Gastroesophageal sphincter (tissue), 4 donors: ENCODE results near the gene ARAP3. TPM values are rescaled to one million over a fixed set of nuclear protein-coding genes. Genes with fewer than 3 reads are reported as not detected.

ENCODE experiments used
- ATAC-seq: fragments of 150-250 bp; one replicate; pipeline ENCODE4 v1.9.1; 2016; ENCODE audit warnings: mild to moderate bottlenecking, moderate library complexity
- H3K27ac ChIP-seq, 4 donors: fragments of 200-600 bp; sonication (generic) in 3 of 4; 1 replicate in 3 of 4; 2 replicates in 1 of 4; pipeline ENCODE4 v1.5.1; 2016 to 2019
- H3K27me3 ChIP-seq: fragments of 200-600 bp; sonication (generic); one replicate; pipeline ENCODE4 v1.5.1; 2019
- H3K36me3 ChIP-seq, 2 donors: fragments of 200-600 bp; sonication (generic); one replicate each; pipeline ENCODE4 v1.5.1; 2019; ENCODE audit warnings: control low read depth in 1 of 2
- H3K4me1 ChIP-seq, 3 donors: fragments of 200-600 bp; sonication (generic); 1 replicate in 2 of 3; 2 replicates in 1 of 3; pipeline ENCODE4 v1.5.1; 2016 to 2019; ENCODE audit warnings: control low read depth in 2 of 3
- H3K4me3 ChIP-seq, 2 donors: fragments of 200-600 bp; sonication (generic); one replicate each; pipeline ENCODE4 v1.5.1; 2019; ENCODE audit warnings: mild to moderate bottlenecking in 1 of 2, moderate library complexity in 1 of 2
- H3K9me3 ChIP-seq, 3 donors: fragments of 200-600 bp; sonication (generic); one replicate each; pipeline ENCODE4 v1.5.1; 2017 to 2019; ENCODE audit warnings: control low read depth in 2 of 3
- EP300 ChIP-seq: sonication (generic); formaldehyde crosslinking; IDR thresholded peaks from one replicate; pipeline ENCODE4 v1.6.1; 2017; ENCODE audit warnings: antibody characterized with exemption, mild to moderate bottlenecking
- POLR2A ChIP-seq, 2 donors: fragments of 450-650 bp; IDR thresholded peaks; one replicate each; pipeline ENCODE4 v1.6.1; 2017; ENCODE audit warnings: antibody characterized with exemption in 2 of 2, mild to moderate bottlenecking in 2 of 2, moderate library complexity in 1 of 2
- POLR2AphosphoS5 ChIP-seq: sonication (generic); formaldehyde crosslinking; IDR thresholded peaks from one replicate; pipeline ENCODE4 v1.6.1; 2017; ENCODE audit warnings: antibody characterized with exemption
- WGBS, 2 donors: methylation state at CpG; one replicate each; pipeline ENCODE4 v1.1.5; 2018; ENCODE audit warnings: low coverage in 1 of 2; 5-methylcytosine and 5-hydroxymethylcytosine counted together
- total RNA-seq, 4 donors: library from RNA; depleted of rRNA; stranded (reverse); fragments of >200 nt; gene quantifications; one replicate each; pipeline ENCODE4 v1.1.0, GENCODE V29; 2016
- TF ChIP-seq, protein P1 (sequence below), 4 experiments: fragments of 200-600 bp in 2 of 4; fragments of 450-650 bp in 2 of 4; sonication (generic) in 1 of 4; IDR thresholded peaks; one replicate each; pipeline ENCODE4 v1.5.1; 2017 to 2019; ENCODE audit warnings: antibody characterized with exemption in 4 of 4, mild to moderate bottlenecking in 2 of 4, moderate library complexity in 2 of 4

ARAP3 gene
- total RNA-seq, 4 donors from 2014 or later = 5.3 to 7.2 (median 6.2) TPM

DNA sequence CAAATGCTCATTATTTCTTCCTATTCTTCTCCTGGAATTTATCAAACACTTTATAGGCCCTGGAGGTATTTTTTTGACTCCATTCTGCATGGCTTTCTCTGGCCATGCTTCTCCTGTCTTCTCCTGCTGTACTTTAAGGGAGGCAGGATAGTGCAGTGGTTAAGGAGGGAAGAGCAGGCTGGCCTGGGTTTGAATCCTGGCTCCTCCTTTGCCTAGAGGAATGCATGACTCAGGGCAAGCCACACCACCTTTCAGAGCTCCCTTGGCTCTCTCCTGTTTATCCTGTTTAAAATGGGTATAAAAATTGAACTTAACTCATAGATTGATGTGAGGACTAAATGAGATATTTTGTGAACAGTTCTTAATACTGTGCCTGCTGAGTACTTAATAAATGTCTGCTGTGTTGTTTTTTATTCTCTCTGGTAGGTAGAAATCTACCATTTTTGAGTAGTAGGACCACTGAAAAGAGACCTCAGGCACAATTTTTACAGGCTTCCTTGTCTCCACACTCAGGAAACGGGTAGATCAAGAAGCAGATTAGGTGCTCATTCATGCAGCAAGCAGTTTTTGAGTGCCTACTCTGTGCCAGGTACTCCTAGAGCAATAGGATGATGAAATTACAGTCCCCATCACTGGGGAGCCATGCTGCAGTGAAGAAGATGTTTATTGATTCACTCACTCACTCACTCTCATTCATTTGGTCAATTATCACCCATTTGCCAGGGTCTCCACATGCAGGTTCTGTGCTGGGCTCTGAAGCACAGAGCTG lies 32.7 kb upstream of the ARAP3 start:
- no peaks in the 10 kb centered on the region for H3K4me1 ChIP-seq
- no peaks in the 10 kb centered on the region for H3K9me3 ChIP-seq
- 57% methylated on average over 1 of the region's 1 CpG; no CpG with 5 or more reads in 1 of the 2 donors for whole genome bisulfite sequencing, 2 donors
- ATAC-seq = no peak
- no peaks in the 10 kb centered on the region for H3K36me3 ChIP-seq
- H3K4me3 ChIP-seq = no peak overlapping the region
- H3K27me3 ChIP-seq = peaks cover 39% of the 10 kb centered on the region
- TF ChIP-seq POLR2A (IDR thresholded peaks at IDR 0.05) (no peak), POLR2AphosphoS5 (no peak), EP300 (no peak)
- TF ChIP-seq, protein P1, sequence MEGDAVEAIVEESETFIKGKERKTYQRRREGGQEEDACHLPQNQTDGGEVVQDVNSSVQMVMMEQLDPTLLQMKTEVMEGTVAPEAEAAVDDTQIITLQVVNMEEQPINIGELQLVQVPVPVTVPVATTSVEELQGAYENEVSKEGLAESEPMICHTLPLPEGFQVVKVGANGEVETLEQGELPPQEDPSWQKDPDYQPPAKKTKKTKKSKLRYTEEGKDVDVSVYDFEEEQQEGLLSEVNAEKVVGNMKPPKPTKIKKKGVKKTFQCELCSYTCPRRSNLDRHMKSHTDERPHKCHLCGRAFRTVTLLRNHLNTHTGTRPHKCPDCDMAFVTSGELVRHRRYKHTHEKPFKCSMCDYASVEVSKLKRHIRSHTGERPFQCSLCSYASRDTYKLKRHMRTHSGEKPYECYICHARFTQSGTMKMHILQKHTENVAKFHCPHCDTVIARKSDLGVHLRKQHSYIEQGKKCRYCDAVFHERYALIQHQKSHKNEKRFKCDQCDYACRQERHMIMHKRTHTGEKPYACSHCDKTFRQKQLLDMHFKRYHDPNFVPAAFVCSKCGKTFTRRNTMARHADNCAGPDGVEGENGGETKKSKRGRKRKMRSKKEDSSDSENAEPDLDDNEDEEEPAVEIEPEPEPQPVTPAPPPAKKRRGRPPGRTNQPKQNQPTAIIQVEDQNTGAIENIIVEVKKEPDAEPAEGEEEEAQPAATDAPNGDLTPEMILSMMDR (IDR thresholded peaks at IDR 0.05) = no peak
- no peak overlapping the region for H3K27ac ChIP-seq

DNA sequence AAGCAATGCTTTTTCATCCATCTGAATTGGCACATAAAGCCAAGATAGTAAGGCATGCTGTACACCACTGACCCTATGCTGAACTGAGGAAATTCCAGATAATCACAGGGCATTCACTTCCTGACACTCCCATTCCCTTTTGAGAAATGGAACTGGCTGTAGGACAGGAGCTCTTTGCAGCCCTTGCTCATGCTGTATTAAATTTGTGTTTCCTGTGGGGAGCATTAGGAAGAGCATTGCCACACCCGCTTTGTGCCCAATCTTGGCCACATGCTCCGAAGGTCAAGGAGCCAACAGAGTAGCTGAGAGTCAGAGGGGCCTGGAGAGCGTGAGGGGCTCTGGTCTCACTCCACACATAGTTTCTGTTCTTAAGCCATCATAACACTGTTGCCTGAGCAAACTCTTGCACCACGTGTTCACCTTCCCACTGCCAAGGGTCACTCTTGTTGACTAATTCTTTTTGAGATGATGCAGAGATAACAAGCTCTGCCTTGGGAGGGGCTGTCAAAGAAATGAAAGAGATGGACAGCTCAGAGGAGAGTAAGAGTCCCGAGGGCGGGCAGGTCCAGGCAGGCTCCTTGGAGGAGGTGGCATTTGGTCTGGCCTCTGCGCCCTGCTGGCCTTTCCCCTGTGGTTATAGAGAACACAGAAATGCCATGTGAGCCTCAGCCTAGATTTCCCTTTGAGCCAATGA lies 31.7 kb upstream of the ARAP3 start:
- Histone ChIP-seq H3K4me1 (no peaks in the 10 kb centered on the region), H3K36me3 (no peaks in the 10 kb centered on the region), H3K4me3 (no peak overlapping the region), H3K27ac (peak overlapping the region in 1 of 4 donors; percentile 17), H3K27me3 (peaks cover 41% of the 10 kb centered on the region), H3K9me3 (no peaks in the 10 kb centered on the region)
- WGBS, 2 donors = 72 to 80% methylated on average over 1 to 5 of the region's 7 CpGs
- TF ChIP-seq POLR2A (IDR thresholded peaks at IDR 0.05) (no peak), POLR2AphosphoS5 (peak; percentile 20)
- ATAC-seq = peak; percentile 41

DNA sequence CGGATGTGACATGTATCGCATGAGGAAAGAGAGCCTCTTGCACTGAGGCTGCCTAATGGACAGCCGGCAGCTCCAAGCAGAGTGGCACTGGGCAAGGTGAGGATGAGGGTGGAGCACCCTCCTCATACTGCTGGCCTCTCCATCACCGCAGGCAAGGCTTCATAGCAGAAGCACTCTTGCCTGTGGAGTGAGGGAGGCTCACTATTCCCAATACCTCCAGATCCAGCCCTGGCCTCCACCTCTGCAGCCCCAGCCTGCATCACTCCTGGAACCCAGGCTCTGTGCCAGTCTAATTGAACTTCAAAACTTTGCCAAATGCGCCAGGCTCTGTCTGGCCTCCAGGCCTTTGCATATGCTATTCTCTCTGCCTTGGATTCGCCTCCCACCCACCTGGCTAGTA lies 29.7 kb upstream of the ARAP3 start:
- Histone ChIP-seq H3K27ac (no peak overlapping the region), H3K27me3 (peaks cover 26% of the 10 kb centered on the region), H3K4me1 (no peaks in the 10 kb centered on the region), H3K9me3 (no peaks in the 10 kb centered on the region), H3K36me3 (no peaks in the 10 kb centered on the region), H3K4me3 (no peak overlapping the region)
- TF ChIP-seq POLR2AphosphoS5 = no peak
- WGBS, 2 donors = 79 to 100% methylated on average over 2 to 3 of the region's 6 CpGs
- ATAC-seq = no peak

DNA sequence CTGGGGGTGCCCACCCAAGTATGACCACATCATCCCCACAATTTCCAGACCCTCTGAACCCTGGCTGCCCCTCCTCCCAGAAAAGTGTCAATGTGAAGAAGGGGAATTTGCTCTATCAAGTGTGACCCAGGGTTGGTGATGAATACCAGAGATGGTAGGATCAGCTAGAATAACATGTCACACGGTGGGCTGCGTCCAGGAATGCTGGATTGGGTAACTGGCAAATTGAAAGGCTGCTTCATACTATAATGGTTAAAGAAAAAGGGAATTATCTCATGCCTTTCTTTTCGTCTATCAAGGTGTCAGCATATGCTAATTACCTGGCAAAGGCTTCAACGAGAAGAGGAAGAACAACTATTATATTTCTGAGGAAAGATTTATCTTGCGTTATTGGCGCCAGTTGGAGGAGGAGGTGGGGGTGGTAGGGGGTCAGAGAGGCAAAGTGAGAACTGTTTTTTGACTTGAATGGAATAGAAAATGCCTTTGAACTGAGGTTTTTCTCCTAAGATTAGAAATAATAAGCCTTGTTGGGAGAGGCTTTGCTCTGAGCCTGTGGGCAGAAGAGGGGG lies 27.8 kb upstream of the ARAP3 start:
- Histone ChIP-seq H3K27me3 (peaks cover 28% of the 10 kb centered on the region), H3K4me3 (no peak overlapping the region), H3K36me3 (no peaks in the 10 kb centered on the region), H3K4me1 (no peaks in the 10 kb centered on the region), H3K9me3 (no peaks in the 10 kb centered on the region), H3K27ac (no peak overlapping the region)
- 44 to 56% methylated on average over 6 of the region's 6 CpGs for WGBS, 2 donors
- TF ChIP-seq POLR2A (IDR thresholded peaks at IDR 0.05) (no peak), POLR2AphosphoS5 (no peak), EP300 (no peak)
- TF ChIP-seq, protein P1 (IDR thresholded peaks at IDR 0.05) = no peak
- ATAC-seq = no peak

DNA sequence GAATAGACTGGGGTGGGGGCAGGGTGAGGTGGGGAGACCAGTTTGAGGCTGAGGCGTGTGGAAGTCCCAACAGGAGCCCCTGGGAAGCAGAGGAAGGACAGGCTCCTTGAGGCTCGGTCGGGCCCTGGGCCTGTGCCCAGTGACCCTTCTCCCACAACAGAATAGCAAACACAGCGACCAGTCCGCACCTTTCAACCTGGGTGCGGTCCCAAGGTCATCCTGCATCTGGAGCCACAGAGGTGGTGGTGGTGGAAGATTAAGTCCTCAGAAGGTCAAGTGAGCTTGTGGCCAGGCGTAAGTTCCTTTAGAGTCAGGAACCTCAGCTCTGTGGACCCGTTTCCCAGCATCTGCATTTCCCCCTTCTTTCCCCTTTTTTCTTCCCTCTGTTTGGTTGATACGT lies 26.0 kb upstream of the ARAP3 start:
- peaks cover 0 to 5% (median 0%) of the 10 kb centered on the region in 3 donors for H3K4me1 ChIP-seq
- peaks cover 46% of the 10 kb centered on the region for H3K27me3 ChIP-seq
- H3K27ac ChIP-seq = no peak overlapping the region
- no peak for ATAC-seq
- TF ChIP-seq POLR2A (IDR thresholded peaks at IDR 0.05) (no peak), EP300 (no peak), POLR2AphosphoS5 (no peak)
- TF ChIP-seq, protein P1 (IDR thresholded peaks at IDR 0.05) = no peak
- no peaks in the 10 kb centered on the region for H3K36me3 ChIP-seq
- no peaks in the 10 kb centered on the region for H3K9me3 ChIP-seq
- 64 to 80% methylated on average over 1 to 4 of the region's 9 CpGs for WGBS, 2 donors
- no peak overlapping the region for H3K4me3 ChIP-seq
